SIG-M5 treated with dmso at 0.1 percent for 504 hours (cell line): ENCODE data around the gene FXR1.
"Not testable (repeated sequence)": the region's sequence is repeated elsewhere in the genome, so short reads cannot be mapped to it uniquely, and the experiment has no call there.

Experiments used
- DNase-seq: peaks from one replicate; lab custom pipeline; 2025; ENCODE audit not compliant: unreplicated experiment; lab: John Stamatoyannopoulos, UW

Gene FXR1

GRCh38 chr3:181003469-181003868, 91.0 kb downstream of the FXR1 start:
- DNase-seq: not testable (repeated sequence)

DNA sequence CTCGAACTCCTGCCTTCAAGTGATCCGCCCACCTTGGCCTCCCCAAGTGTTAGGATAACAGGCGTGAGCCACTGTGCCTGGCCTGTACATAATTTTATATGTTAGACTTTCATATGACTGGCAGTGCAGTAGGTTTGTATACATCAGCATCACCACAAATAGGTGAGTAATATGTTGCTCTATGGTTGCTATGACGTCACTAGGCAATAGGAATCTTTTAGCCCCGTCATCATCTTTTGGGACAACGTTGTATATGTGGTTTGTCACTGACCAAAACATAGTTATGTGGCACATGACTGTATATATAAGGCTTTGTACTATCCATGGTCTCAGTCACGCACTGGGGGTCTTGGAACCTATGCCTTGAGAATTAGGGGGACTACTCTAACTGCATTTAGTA, 94.1 kb downstream of the FXR1 start:
- no peak for DNase-seq

- no peak for DNase-seq
These were observed 94.8 kb downstream of the FXR1 start for GRCh38 chr3:181007262-181007661.

DNA sequence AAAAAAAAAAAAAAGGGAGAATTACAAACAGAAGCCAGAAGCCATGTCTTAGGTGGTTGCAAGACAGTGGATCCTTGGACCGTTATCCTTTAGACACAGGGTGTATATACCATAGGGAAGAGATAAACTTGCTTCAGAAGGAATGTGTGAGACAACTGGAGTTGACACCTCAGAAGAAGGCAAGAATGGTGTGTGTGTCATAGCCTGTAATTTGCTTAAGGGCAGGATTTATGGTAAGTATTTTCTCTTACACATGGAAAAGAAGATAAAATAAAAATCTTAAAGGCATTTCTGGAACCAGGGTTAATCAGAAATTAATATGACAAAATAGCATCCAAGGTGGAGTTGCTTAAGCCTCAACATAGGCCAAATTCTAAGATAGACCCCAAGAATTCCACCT, 96.3 kb downstream of the FXR1 start:
- DNase-seq: no peak

DNA sequence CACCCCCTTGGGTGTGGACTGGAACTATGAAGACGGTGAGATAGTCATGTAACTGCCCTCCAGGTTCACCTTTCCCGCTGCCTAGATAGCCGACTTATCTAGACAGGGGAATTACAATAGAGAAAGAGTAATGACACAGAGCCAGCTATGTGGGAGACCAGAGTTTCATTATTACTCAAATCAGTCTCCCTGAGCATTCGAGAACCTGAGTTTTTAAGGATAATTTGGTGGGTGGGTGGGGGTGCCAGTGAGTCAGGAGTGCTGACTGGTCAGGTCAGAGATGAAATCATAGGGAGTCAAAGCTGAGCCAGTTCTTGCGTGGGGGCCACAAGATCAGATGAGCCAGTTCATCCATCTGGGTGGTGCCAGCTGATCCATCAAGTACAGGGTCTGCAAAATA, 96.8 kb downstream of the FXR1 start:
- no peak for DNase-seq

DNA sequence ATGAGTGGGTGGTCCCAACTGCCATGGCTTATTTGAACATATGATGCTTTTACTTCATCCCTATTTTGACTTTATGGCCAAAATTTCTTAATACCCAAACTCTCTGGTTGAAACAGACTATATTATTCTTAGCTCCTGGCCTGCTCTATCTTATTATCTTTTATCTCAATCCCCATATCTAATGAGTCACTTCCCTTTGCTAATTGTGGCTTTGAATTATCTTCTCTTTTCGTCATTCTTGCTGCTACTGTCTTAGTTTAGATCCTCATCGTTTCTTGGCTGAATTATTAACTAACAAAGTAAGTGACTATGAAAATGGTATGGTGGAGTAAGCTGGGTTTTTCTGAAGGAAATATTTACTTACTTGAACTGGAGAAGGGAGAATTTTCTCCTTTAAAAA, 105.2 kb downstream of the FXR1 start:
- DNase-seq: peak; percentile 5

DNA sequence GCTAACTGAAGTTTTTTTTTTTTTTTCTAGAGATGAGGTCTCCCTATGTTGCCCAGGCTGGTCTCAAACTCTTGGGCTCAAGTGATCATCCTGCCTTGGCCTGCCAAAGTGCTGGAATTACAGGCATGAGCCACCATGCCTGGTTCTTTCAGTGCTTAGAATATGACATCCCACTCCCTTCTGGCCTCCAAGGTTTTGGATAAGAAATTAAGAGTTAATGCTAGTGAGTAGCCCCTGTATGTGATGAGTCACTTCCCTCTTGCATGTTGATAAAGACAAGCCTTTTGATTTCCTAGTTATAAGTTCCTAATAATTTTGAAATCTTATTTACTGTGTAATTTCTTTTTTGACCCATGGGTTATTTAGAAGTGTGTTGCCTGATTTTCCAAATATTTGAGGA, 112.7 kb downstream of the FXR1 start:
- no peak for DNase-seq

GRCh38 chr3:181030948-181031347, 118.5 kb downstream of the FXR1 start:
- no peak for DNase-seq
